Activated B cell treated with CpG ODN at 0.5 μM for 24 hours (primary cell): ENCODE data around the gene PLGRKT. TPM values are rescaled to one million over a fixed set of nuclear protein-coding genes. Genes with fewer than 3 reads are reported as not detected.
"Not testable (repeated sequence)": the region's sequence is repeated elsewhere in the genome, so short reads cannot be mapped to it uniquely, and the experiment has no call there.

Source experiments
- ATAC-seq: fragments of 200-7000 bp; cut with Tn5 transposase; one replicate; pipeline ENCODE4 v1.10.0; 2021; ENCODE audit warnings: low read depth, mild to moderate bottlenecking, moderate library complexity
- CTCF ChIA-PET: fragments of 350-600 bp; sonication (Branson Sonifier 250); formaldehyde crosslinking; loops from one replicate; lab custom pipeline; 2021; ENCODE audit warnings: antibody characterized with exemption; lab: Charles Lee
- POLR2A ChIA-PET: fragments of 350-600 bp; sonication (Branson Sonifier 250); formaldehyde crosslinking; loops from one replicate; lab custom pipeline; 2021; ENCODE audit warnings: antibody characterized with exemption; lab: Charles Lee
- DNase-seq: peaks from one replicate; pipeline ENCODE4 v3.0.0; 2022
- H3K27ac Mint-ChIP-seq: one replicate; pipeline ENCODE4 v1.8.0; 2020; ENCODE audit warnings: mixed read lengths
- H3K27me3 Mint-ChIP-seq: one replicate; pipeline ENCODE4 v1.8.0; 2021; ENCODE audit warnings: mixed read lengths
- H3K36me3 Mint-ChIP-seq: one replicate; pipeline ENCODE4 v1.8.0; 2021; ENCODE audit warnings: low read depth, mixed read lengths
- H3K4me1 Mint-ChIP-seq: one replicate; pipeline ENCODE4 v1.8.0; 2021; ENCODE audit warnings: mixed read lengths
- H3K4me3 Mint-ChIP-seq: one replicate; pipeline ENCODE4 v1.8.0; 2020; ENCODE audit warnings: mild to moderate bottlenecking, mixed read lengths
- H3K9me3 Mint-ChIP-seq: one replicate; pipeline ENCODE4 v1.8.0; 2020; ENCODE audit warnings: mixed read lengths
- CTCF ChIP-seq: fragments of 200-600 bp; IDR thresholded peaks from one replicate; pipeline ENCODE4 v1.8.0; 2022; ENCODE audit warnings: antibody characterized with exemption, mild to moderate bottlenecking
- intact Hi-C: fragments of 100-400 bp; cut with micrococcal nuclease; formaldehyde crosslinking; loops from one replicate; pipeline ENCODE4 v1.15.1; 2024
- total RNA-seq: library from RNA; stranded (reverse); gene quantifications from 2 replicates; pipeline ENCODE4 v1.2.3, GENCODE V29; 2022

The PLGRKT gene
- total RNA-seq, 1 donor from 2014 or later, result 59.7 TPM

GRCh38 chr9:5466005-5466404 lies 28.3 kb upstream of the PLGRKT start:
- Mint-ChIP-seq H3K4me1 (peaks cover 15% of the 10 kb centered on the region), H3K9me3 (peaks cover 2% of the 10 kb centered on the region), H3K36me3 (peaks cover 84% of the 10 kb centered on the region), H3K27ac (no peak overlapping the region), H3K27me3 (no peaks in the 10 kb centered on the region), H3K4me3 (no peak overlapping the region)
- intact Hi-C loops, result no loop called here
- POLR2A ChIA-PET, result interaction anchor here (1.1 kb wide), 1 partner anchor 15 kb away, joined by 4 read pairs; the partner anchor contains the start of gene CD274
- DNase-seq, result no peak
- CTCF ChIA-PET, result no interaction called here
- no peak for TF ChIP-seq CTCF
- no peak for ATAC-seq

GRCh38 chr9:5464831-5465330 lies 27.2 kb upstream of the PLGRKT start:
- H3K27me3 Mint-ChIP-seq, H3K4me3 Mint-ChIP-seq, DNase-seq, H3K9me3 Mint-ChIP-seq, H3K27ac Mint-ChIP-seq, CTCF ChIA-PET, intact Hi-C loops: not testable (repeated sequence)
- Mint-ChIP-seq H3K4me1 (peaks cover 20% of the 10 kb centered on the region), H3K36me3 (peaks cover 88% of the 10 kb centered on the region)
- POLR2A ChIA-PET, result interaction anchor here (0.6 to 1.5 kb wide), 7 partner anchors 10 to 126 kb away, joined by 3 to 7 read pairs (median 5); partner anchors contain the start of gene PLGRKT
- peak; percentile 10 for ATAC-seq

GRCh38 chr9:5460157-5460556 lies 22.4 kb upstream of the PLGRKT start:
- Mint-ChIP-seq H3K4me3 (no peak overlapping the region), H3K27me3 (no peaks in the 10 kb centered on the region), H3K36me3 (peaks cover 81% of the 10 kb centered on the region), H3K9me3 (peaks cover under 1% of the 10 kb centered on the region), H3K27ac (peak overlapping the region; percentile 67), H3K4me1 (peaks cover 40% of the 10 kb centered on the region)
- no peak for ATAC-seq
- CTCF ChIA-PET, result no interaction called here
- POLR2A ChIA-PET, result interaction anchor here (1.0 to 2.9 kb wide), 5 partner anchors 10 to 129 kb away, joined by 3 to 22 read pairs (median 11); partner anchors contain the start of genes CD274 and PDCD1LG2
- intact Hi-C loops, result no loop called here
- no peak for TF ChIP-seq CTCF
- no peak for DNase-seq

GRCh38 chr9:5459289-5459829 lies 21.6 kb upstream of the PLGRKT start:
- H3K27me3 Mint-ChIP-seq, result no peaks in the 10 kb centered on the region
- intact Hi-C loops, result no loop called here
- POLR2A ChIA-PET, result interaction anchor here (0.8 to 2.9 kb wide), 7 partner anchors 9 to 130 kb away, joined by 3 to 22 read pairs (median 11); partner anchors contain the start of genes CD274, PDCD1LG2 and PLGRKT

GRCh38 chr9:5455181-5455580 lies 17.5 kb upstream of the PLGRKT start:
- DNase-seq (no peak), ATAC-seq (peak; percentile 27)
- intact Hi-C loops, result no loop called here
- Mint-ChIP-seq H3K27ac (peak overlapping the region; percentile 67), H3K27me3 (no peaks in the 10 kb centered on the region), H3K4me1 (peaks cover 71% of the 10 kb centered on the region), H3K4me3 (peak overlapping the region; percentile 42), H3K9me3 (no peaks in the 10 kb centered on the region), H3K36me3 (peaks cover 62% of the 10 kb centered on the region)
- CTCF ChIA-PET, result no interaction called here
- POLR2A ChIA-PET, result interaction anchor here (0.8 to 1.7 kb wide), 3 partner anchors 16 to 127 kb away, joined by 4 to 5 read pairs (median 5); partner anchors contain the start of gene PLGRKT
- no peak for TF ChIP-seq CTCF

More at GRCh38 chr9:5459289-5459829, 21.6 kb upstream of the PLGRKT start:
- DNase-seq (no peak), ATAC-seq (peak; percentile 32)
- no peaks in the 10 kb centered on the region for H3K9me3 Mint-ChIP-seq
- no peak for TF ChIP-seq CTCF
- H3K4me3 Mint-ChIP-seq, result peak overlapping the region; percentile 20
- CTCF ChIA-PET, result interaction anchor here (0.9 kb wide), 1 partner anchor 9 kb away, joined by 5 read pairs; the partner anchor contains the start of gene CD274
- H3K4me1 Mint-ChIP-seq, result peaks cover 46% of the 10 kb centered on the region
- peak overlapping the region; percentile 67 for H3K27ac Mint-ChIP-seq
- H3K36me3 Mint-ChIP-seq, result peaks cover 75% of the 10 kb centered on the region
